Left renal cortex interstitium (tissue), 4 donors: ENCODE data around the gene MYO18B. TPM values are rescaled to one million over a fixed set of nuclear protein-coding genes. Genes with fewer than 3 reads are reported as not detected.

Source experiments
- DNase-seq, 4 donors: peaks; one replicate each; pipeline ENCODE4 v3.0.0-alpha.2; 2013; ENCODE audit warnings: low read depth in 4 of 4, low spot score in 2 of 4, missing footprints in 1 of 4
- polyA plus RNA-seq, 4 donors: library from polyadenylated mRNA; unstranded; fragments of 120-200 nt; gene quantifications; one replicate each; pipeline ENCODE4 v1.2.1, GENCODE V29; 2013; ENCODE audit not compliant: insufficient read length in 4 of 4

MYO18B gene
- polyA plus RNA-seq, 4 donors = 0.03 to 0.25 (median 0.08) TPM

GRCh38 chr22:25816522-25817059 is 74.6 kb downstream of the MYO18B start:
- DNase-seq = no peak

DNA sequence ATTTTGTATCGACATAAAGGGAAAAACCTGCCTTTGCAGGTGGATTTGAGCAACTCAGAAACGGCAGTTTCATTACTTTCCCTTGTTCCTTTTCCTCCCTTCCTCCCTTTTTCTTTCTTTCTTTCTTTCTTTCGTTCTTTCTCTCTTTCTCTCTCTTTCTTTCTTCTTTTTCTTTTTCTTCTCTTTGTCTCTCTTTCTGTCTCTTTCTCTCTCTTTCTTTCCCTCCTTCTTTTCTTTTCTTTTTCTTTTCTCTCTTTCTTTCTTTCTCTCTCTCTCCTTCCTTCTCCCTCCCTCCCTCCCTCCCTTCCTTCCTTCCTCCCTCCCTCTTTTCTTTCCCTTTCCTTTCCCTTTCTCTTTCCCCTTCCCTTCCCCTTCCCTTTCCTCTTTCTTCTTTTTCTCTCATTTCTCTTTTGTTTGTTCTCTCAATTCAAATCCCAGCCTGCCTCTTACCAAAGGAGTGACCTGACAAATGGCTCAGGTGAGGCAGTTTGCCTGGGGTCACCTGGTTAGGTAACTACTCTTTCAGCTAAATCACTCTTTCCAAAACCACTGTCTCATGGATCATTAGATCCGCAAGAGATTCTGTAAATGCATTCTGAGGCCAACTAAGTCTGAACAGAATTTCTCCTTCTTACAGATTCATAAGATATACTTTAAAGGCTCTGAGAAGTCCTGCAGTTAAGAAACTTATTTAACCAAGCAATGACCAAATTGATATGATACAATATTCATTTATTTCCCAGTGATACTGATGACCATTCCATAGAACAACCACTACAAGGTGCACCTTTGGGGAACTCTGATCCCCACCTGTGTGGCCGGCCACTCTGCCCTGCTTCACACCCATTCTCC is 75.3 kb downstream of the MYO18B start:
- no peak for DNase-seq

DNA sequence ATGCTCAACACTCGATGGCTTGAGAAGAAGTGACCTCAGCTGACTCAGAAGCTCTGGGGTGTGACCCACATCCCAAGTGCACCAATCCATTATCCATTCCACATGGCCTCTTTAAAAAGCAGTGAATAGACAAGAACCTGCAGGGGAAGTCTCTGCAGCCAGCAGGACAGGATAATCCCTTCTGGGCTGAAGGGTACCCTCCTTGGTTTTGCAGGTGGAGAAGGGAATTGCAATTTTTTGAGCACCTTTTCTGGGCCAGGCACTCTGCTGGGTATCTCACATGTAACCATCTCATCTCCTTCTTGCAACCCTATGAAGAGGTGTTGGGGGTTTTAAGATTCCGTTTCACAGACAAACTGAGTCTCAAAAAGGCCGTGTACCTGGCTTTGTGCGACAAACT is 76.6 kb downstream of the MYO18B start:
- no peak for DNase-seq

GRCh38 chr22:25822344-25822743 is 80.4 kb downstream of the MYO18B start:
- no peak for DNase-seq

- DNase-seq = no peak
These were observed 81.3 kb downstream of the MYO18B start for GRCh38 chr22:25823276-25823675.

DNA sequence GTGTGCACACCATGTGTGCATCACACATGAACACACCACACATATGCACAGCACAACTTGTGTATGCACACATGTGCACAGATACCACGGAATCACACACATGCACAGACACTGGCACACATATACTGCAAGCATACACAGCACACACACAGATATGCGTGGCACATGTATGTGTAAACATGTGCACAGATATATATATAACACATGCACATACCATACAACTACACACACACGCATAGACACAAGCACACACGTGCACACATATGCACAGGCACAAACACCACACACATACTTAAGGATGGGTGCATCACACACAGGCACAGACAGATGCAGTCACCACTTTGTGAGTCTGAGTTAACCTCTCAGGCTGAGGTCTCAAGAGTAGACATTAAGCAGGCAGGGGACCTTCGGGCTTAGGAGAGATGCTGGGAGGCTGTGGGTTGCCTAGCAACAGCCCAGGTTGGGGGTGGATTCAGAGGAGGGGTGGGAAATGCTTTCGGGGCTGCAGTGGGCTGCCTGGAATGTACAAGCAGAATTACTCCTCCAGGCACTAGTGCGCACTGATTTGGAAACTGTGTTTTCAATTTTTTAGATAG is 82.9 kb downstream of the MYO18B start:
- DNase-seq = no peak

- no peak for DNase-seq
These were observed 85.4 kb downstream of the MYO18B start for GRCh38 chr22:25827415-25827814.

DNA sequence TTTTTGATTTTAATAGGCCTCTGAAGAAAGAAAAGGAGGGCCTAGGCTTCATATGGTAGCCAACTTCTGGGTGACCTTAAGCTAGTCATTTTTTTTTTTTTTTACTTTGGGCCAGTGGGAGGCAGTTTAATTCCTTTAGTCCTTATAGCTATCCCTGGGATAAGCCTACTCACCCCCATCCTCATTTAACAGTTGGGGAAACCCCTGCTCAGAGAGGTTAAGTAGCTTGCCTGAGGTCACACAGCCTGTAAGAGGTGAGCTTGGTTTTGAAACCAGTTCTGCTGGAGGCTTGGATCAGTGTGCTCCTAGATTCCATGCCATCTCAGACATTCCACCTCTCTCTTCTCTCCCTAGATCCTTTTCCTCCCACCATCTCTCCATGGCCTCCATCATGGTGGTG is 86.4 kb downstream of the MYO18B start:
- no peak for DNase-seq

GRCh38 chr22:25829237-25829636 is 87.2 kb downstream of the MYO18B start:
- no peak for DNase-seq

- no peak for DNase-seq
These were observed 88.1 kb downstream of the MYO18B start for GRCh38 chr22:25829808-25830777.

GRCh38 chr22:25833091-25833490 is 91.1 kb downstream of the MYO18B start:
- DNase-seq = no peak

GRCh38 chr22:25833676-25834075 is 91.7 kb downstream of the MYO18B start:
- no peak for DNase-seq

DNA sequence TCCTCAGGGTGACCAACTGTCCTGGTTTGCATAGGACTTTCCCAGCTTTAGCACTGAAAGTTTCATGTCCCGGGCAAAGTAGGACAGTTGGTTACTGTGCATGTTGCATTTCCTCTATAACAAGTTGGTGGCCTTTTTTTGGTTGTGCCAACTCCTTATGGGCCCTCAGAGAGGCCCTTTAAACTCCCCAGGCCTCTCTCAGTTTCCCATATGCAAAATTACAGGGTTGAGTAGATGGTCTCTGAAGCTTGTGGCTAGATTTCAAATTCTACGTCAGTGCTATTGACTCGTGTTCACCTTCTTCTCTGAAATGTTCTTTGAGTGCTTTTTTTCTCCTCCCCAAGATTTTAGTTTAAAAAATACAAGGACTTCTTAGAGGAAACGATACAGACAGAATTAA is 92.5 kb downstream of the MYO18B start:
- no peak for DNase-seq

- DNase-seq = no peak
These were observed 93.4 kb downstream of the MYO18B start for GRCh38 chr22:25835348-25835747.

- no peak for DNase-seq
These were observed 95.4 kb downstream of the MYO18B start for GRCh38 chr22:25837288-25837900.

- no peak for DNase-seq
These were observed 97.2 kb downstream of the MYO18B start for GRCh38 chr22:25838960-25839741.

GRCh38 chr22:25839755-25840154 is 97.8 kb downstream of the MYO18B start:
- no peak for DNase-seq

- DNase-seq = no peak
These were observed 98.2 kb downstream of the MYO18B start for GRCh38 chr22:25840167-25840566.

GRCh38 chr22:25840891-25841290 is 98.9 kb downstream of the MYO18B start:
- DNase-seq = no peak

DNA sequence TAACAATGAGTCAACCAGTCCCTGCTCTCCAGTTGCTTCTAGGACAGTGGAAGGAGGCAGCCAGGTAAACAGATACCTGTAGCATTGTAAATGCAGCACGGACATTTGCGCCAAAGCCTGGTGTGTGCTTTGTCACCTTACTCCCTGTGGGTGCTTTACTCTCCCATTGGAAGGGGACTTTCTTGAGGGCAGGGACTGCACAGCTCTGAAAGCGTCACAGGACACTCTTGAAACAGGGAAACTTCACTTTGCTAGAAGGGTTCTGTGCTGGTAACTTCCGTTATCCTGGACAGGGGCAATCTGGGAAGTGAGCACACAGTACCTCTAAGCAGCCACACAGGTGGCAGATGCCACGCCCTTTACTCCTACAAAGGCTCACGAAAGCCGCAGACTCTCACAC is 99.8 kb downstream of the MYO18B start:
- no peak for DNase-seq
